ENCODE data around the gene RNF223. TPM values are rescaled to one million over a fixed set of nuclear protein-coding genes. Genes with fewer than 3 reads are reported as not detected.

The RNF223 gene
- total RNA-seq, 1 donor from 2014 or later, result not detected

DNA sequence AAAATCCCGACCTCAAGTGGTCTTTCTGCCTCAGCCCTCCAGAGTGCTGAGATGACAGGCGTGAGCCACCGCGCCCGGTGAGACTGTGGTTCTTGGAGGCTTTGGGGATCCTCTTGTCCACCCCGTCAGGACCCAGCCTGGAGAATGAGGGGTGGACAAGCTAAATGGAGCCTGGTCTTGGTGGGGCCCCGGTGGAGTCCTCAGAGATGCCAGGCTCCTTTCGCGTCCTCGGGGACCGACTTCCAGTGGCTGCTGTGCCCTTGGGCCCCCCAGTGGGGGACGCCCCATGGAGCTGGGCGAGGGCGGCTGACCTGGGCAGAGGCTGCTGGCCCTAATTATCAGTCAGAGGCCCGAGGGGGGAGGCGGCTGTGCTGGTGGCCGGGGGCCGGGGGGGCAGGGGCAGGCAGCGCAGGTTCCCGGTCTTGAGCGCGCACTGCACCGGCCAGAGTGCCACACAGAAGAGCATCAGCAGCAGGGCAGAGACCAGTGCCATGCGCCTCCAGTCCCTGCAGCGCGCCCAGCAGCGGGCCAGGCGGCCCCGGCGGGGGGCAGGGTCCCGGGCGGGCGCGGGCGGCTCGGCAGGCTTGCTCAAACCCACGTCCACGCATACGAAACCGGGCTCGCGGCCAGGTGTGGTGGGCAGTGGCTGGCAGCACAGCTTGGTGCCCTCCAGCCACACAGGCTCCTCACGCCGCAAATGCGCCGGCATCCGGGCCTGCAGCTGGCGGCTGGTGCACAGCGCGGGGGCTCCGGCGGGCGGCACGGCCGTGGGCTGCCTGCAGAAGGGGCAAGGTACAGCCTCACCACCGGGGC, 2.4 kb downstream of the RNF223 start:
- peaks cover 3% of the 10 kb centered on the region for H3K9me3 Mint-ChIP-seq (ENCODE audit: unreplicated experiment)
- TF ChIP-seq, protein P1, sequence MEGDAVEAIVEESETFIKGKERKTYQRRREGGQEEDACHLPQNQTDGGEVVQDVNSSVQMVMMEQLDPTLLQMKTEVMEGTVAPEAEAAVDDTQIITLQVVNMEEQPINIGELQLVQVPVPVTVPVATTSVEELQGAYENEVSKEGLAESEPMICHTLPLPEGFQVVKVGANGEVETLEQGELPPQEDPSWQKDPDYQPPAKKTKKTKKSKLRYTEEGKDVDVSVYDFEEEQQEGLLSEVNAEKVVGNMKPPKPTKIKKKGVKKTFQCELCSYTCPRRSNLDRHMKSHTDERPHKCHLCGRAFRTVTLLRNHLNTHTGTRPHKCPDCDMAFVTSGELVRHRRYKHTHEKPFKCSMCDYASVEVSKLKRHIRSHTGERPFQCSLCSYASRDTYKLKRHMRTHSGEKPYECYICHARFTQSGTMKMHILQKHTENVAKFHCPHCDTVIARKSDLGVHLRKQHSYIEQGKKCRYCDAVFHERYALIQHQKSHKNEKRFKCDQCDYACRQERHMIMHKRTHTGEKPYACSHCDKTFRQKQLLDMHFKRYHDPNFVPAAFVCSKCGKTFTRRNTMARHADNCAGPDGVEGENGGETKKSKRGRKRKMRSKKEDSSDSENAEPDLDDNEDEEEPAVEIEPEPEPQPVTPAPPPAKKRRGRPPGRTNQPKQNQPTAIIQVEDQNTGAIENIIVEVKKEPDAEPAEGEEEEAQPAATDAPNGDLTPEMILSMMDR (IDR thresholded peaks at IDR 0.05; ENCODE audit: partially characterized antibody, unreplicated experiment), result no peak
- no peak overlapping the region for H3K4me3 Mint-ChIP-seq (ENCODE audit: unreplicated experiment)
- H3K27ac Mint-ChIP-seq (ENCODE audit: unreplicated experiment), result no peak overlapping the region
- H3K4me1 Mint-ChIP-seq (ENCODE audit: low read depth, unreplicated experiment), result no peaks in the 10 kb centered on the region
- peaks cover 6% of the 10 kb centered on the region for H3K27me3 Mint-ChIP-seq (ENCODE audit: unreplicated experiment)
- H3K36me3 Mint-ChIP-seq (ENCODE audit: unreplicated experiment), result no peaks in the 10 kb centered on the region
- peak; percentile 16 for DNase-seq

DNA sequence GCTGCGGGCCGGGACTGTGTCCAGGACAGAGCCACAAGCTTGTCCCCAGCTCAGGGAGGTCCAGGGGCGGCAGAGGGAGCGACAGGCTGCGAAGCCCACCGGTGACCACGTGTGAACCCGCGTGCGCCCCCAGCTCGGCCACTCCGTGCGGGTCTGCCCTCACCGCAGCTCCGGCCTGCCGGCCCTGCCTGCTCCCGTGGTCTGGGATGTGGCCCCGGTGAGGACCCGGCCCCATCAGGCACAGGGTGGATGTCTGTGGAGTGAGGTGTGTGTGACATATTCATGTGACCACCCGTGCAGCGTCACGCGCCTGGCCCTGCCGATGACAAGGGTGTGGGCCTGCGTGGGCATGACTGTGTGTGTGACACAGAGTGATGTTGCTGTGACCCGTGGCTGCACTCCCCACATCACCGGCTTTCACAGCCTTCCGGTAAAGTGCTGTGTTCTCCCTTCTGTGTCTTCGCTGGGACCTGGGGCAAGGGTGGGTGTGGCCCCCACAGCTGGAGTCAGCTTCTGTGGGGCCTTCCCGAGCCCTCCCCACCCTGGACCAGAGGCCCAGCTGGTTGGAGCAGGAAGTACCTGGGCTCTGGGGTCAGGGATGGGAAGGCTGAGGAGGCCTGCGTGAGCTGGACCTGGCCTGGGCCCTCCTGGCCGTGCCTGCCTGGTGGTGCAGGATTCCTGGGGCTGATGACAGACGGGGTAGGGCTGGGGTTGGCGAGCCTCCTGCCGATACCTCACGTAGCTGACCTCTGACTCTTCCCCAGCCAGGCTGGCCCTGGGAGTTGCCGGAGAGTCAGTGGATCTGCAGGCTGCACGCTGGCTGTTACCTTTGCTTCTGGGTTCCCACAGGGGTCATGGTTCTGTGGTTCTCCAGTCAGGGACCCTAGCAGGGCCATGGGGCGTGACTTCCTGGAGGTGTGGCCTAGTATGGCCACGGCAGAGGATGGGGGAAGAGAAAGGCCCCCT, 4.1 kb downstream of the RNF223 start:
- no peak for DNase-seq
- peak overlapping the region; percentile 30 for H3K4me3 Mint-ChIP-seq (ENCODE audit: unreplicated experiment)

DNA sequence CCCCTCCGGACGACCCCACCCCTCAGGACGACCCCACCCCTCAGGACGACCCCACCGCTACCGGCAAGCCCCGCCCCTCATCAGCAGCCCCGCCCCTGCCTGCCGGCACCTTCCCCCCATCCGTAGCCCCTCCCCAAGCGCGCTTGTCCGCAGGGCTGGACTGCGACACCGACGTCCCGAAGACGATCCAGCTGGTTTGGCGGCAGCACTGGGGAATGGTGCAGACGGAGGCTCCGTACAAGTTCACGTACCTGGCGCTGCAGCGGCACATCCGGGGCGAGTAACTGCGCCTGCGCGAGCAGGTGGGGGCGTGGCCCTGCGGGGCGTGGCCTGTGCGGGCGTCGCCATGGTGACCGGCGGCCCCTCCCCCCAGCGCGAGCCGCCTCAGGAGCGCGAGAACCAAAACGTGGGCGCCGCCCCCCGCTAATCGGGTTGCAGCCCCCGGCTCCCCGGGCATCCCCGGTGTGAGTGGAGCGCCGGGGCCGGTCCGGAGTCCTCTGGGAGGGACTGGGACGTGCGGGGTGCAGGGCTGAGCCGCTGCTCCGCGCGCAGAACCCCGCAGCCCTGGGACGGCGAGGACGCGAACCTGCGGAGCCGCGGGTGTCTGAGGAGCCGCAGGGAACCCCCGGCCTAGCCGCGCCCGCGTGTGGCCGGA, 4.9 kb downstream of the RNF223 start:
- no peak overlapping the region for H3K4me3 Mint-ChIP-seq (ENCODE audit: unreplicated experiment)
- TF ChIP-seq, protein P1 (IDR thresholded peaks at IDR 0.05; ENCODE audit: partially characterized antibody, unreplicated experiment), result no peak
- no peaks in the 10 kb centered on the region for H3K4me1 Mint-ChIP-seq (ENCODE audit: low read depth, unreplicated experiment)
- peaks cover 2% of the 10 kb centered on the region for H3K27me3 Mint-ChIP-seq (ENCODE audit: unreplicated experiment)
- H3K27ac Mint-ChIP-seq (ENCODE audit: unreplicated experiment), result no peak overlapping the region
- H3K9me3 Mint-ChIP-seq (ENCODE audit: unreplicated experiment), result peaks cover 2% of the 10 kb centered on the region
- no peaks in the 10 kb centered on the region for H3K36me3 Mint-ChIP-seq (ENCODE audit: unreplicated experiment)
- peak; percentile 85 for DNase-seq

More for the DNA sequence above, 4.1 kb downstream of the RNF223 start:
- H3K4me1 Mint-ChIP-seq (ENCODE audit: low read depth, unreplicated experiment), result no peaks in the 10 kb centered on the region
- H3K36me3 Mint-ChIP-seq (ENCODE audit: unreplicated experiment), result no peaks in the 10 kb centered on the region
- peaks cover 5% of the 10 kb centered on the region for H3K9me3 Mint-ChIP-seq (ENCODE audit: unreplicated experiment)
- TF ChIP-seq, protein P1 (IDR thresholded peaks at IDR 0.05; ENCODE audit: partially characterized antibody, unreplicated experiment), result no peak
- peaks cover 6% of the 10 kb centered on the region for H3K27me3 Mint-ChIP-seq (ENCODE audit: unreplicated experiment)
- peak overlapping the region; percentile 55 for H3K27ac Mint-ChIP-seq (ENCODE audit: unreplicated experiment)

DNA sequence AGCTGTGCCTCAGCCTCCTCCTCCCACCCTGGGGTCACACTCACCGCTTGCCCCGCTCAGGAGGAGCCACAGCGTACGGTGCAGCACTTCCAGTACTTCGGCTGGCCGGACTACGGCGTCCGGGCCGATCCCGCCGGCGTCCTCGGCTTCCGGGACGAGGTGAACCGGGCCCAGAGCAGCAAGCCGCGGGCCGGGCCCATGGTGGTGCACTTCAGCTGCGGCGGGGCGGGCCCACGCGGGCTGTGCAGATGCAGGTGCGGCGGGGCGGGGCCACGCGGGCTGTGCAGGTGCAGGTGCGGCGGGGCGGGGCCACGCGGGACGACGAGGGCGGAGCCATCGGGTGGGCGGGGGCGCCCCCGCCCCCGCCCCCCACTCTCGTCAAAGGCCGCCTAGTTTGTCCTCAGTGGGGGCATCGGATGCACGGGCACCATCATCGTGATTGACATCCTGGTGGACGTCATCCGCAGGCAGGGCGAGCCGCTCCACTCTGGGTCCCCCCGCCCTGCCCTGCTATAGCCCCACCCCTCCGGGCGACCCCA, 5.5 kb downstream of the RNF223 start:
- Mint-ChIP-seq H3K4me1 (ENCODE audit: low read depth, unreplicated experiment) (no peaks in the 10 kb centered on the region), H3K9me3 (ENCODE audit: unreplicated experiment) (peaks cover 2% of the 10 kb centered on the region), H3K27ac (ENCODE audit: unreplicated experiment) (no peak overlapping the region), H3K4me3 (ENCODE audit: unreplicated experiment) (no peak overlapping the region), H3K27me3 (ENCODE audit: unreplicated experiment) (peaks cover 2% of the 10 kb centered on the region), H3K36me3 (ENCODE audit: unreplicated experiment) (no peaks in the 10 kb centered on the region)
- no peak for DNase-seq
- TF ChIP-seq, protein P1 (IDR thresholded peaks at IDR 0.05; ENCODE audit: partially characterized antibody, unreplicated experiment), result no peak
